OCI-LY3 (cell line): Measurements from ENCODE around the gene FRAT2.

Experiments
- EZH2phosphoT487 ChIP-seq: fragments of 200-600 bp; shearing (Covaris generic); IDR thresholded peaks from 2 replicates; pipeline ENCODE4 v1.6.1; 2018; ENCODE audit warnings: antibody characterized with exemption, mixed run types, low read depth
- TF ChIP-seq, protein P1 (sequence below): fragments of 200-600, 300-600 bp; sonication (generic); IDR thresholded peaks from 2 replicates; pipeline ENCODE4 v1.5.1; 2014; ENCODE audit warnings: antibody characterized with exemption, low read length, low read depth

- TF ChIP-seq, protein P1, sequence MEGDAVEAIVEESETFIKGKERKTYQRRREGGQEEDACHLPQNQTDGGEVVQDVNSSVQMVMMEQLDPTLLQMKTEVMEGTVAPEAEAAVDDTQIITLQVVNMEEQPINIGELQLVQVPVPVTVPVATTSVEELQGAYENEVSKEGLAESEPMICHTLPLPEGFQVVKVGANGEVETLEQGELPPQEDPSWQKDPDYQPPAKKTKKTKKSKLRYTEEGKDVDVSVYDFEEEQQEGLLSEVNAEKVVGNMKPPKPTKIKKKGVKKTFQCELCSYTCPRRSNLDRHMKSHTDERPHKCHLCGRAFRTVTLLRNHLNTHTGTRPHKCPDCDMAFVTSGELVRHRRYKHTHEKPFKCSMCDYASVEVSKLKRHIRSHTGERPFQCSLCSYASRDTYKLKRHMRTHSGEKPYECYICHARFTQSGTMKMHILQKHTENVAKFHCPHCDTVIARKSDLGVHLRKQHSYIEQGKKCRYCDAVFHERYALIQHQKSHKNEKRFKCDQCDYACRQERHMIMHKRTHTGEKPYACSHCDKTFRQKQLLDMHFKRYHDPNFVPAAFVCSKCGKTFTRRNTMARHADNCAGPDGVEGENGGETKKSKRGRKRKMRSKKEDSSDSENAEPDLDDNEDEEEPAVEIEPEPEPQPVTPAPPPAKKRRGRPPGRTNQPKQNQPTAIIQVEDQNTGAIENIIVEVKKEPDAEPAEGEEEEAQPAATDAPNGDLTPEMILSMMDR = no peak
- no peak for TF ChIP-seq EZH2phosphoT487
Observed at GRCh38 chr10:97366572-97366971, 32.0 kb upstream of the FRAT2 start.
